Natural killer cell (primary cell): Measurements from ENCODE around the gene NEDD4L. TPM values are rescaled to one million over a fixed set of nuclear protein-coding genes. Genes with fewer than 3 reads are reported as not detected.

Source experiments
- ATAC-seq, 3 donors: fragments of 150-1000 bp in 2 of 3; fragments of 200-7000 bp in 1 of 3; cut with Tn5 transposase; 1 replicate in 1 of 3; 2 replicates in 2 of 3; pipeline ENCODE4 v1.10.0; 2021; ENCODE audit warnings: mild to moderate bottlenecking in 2 of 3, moderate library complexity in 2 of 3
- DNase-seq, 2 donors: peaks; one replicate each; pipeline versions ENCODE4 v3.0.0 to v3.0.0-alpha.2; 2013 to 2021; ENCODE audit warnings: mixed read lengths in 1 of 2
- H3K27ac ChIP-seq: one replicate; pipeline ENCODE4 v1.5.1; 2013; ENCODE audit warnings: mild to moderate bottlenecking, low read length
- H3K27me3 ChIP-seq: one replicate; pipeline ENCODE4 v1.6.1; 2013; ENCODE audit warnings: low read length; ENCODE audit not compliant: control insufficient read depth, insufficient read depth
- H3K36me3 ChIP-seq: one replicate; pipeline ENCODE4 v1.6.1; 2013; ENCODE audit warnings: low read length; ENCODE audit not compliant: control insufficient read depth, insufficient read depth
- H3K4me1 ChIP-seq: one replicate; pipeline ENCODE4 v1.6.1; 2013; ENCODE audit warnings: low read length; ENCODE audit not compliant: control insufficient read depth, insufficient read depth
- H3K4me3 ChIP-seq: one replicate; pipeline ENCODE4 v1.5.1; 2013; ENCODE audit warnings: low read length
- H3K9me3 ChIP-seq: one replicate; pipeline ENCODE4 v1.6.1; 2013; ENCODE audit warnings: low read length; ENCODE audit not compliant: control insufficient read depth, insufficient read depth
- H3K27ac Mint-ChIP-seq, 2 donors: one replicate each; pipeline ENCODE4 v1.8.0; 2022; ENCODE audit warnings: mild to moderate bottlenecking in 2 of 2, mixed read lengths in 2 of 2, moderate library complexity in 1 of 2
- H3K27me3 Mint-ChIP-seq, 2 donors: one replicate each; pipeline ENCODE4 v1.8.0; 2022; ENCODE audit warnings: low read depth in 2 of 2, mixed read lengths in 2 of 2
- H3K36me3 Mint-ChIP-seq: one replicate; pipeline ENCODE4 v1.8.0; 2022; ENCODE audit warnings: mixed read lengths
- H3K4me1 Mint-ChIP-seq, 2 donors: one replicate each; pipeline ENCODE4 v1.8.0; 2022; ENCODE audit warnings: mixed read lengths in 2 of 2
- H3K4me3 Mint-ChIP-seq: one replicate; pipeline ENCODE4 v1.8.0; 2022; ENCODE audit warnings: mild to moderate bottlenecking, moderate library complexity, mixed read lengths
- H3K9me3 Mint-ChIP-seq, 2 donors: one replicate each; pipeline ENCODE4 v1.8.0; 2022; ENCODE audit warnings: mixed read lengths in 2 of 2
- WGBS: methylation state at CpG from one replicate; pipeline ENCODE4 v1.1.7; 2013; ENCODE audit warnings: missing lambda C conversion rate; ENCODE audit not compliant: insufficient coverage; 5-methylcytosine and 5-hydroxymethylcytosine counted together
- intact Hi-C: fragments of 100-400 bp; cut with micrococcal nuclease; formaldehyde crosslinking; loops from one replicate; pipeline ENCODE4 v1.14.2; 2022
- total RNA-seq, 4 donors: library from RNA; stranded (reverse); fragments of 120-200 nt in 1 of 4; gene quantifications; one replicate each; pipeline versions ENCODE4 v1.2.3 to v1.2.4, GENCODE V29; 2013 to 2022
- TF ChIP-seq, protein P1 (sequence below): fragments of 200-600 bp; IDR thresholded peaks from one replicate; pipeline ENCODE4 v1.8.0; 2022; ENCODE audit warnings: antibody characterized with exemption

NEDD4L gene
- total RNA-seq, 3 donors from 2014 or later (not counting 1 experiment from before 2014, with no cell fraction given): 3.4 to 15.3 (median 14.3) TPM

GRCh38 chr18:58109256-58109655 is 65.2 kb downstream of the NEDD4L start:
- no peaks in the 10 kb centered on the region for H3K36me3 ChIP-seq
- H3K27ac ChIP-seq: no peak overlapping the region
- intact Hi-C loops: no loop called here
- Mint-ChIP-seq H3K9me3 (no peaks in the 10 kb centered on the region), H3K4me1 (peaks cover 5% of the 10 kb centered on the region in 2 donors), H3K27ac (no peak overlapping the region), H3K36me3 (no peaks in the 10 kb centered on the region), H3K27me3 (peaks cover 0 to 6% of the 10 kb centered on the region in 2 donors), H3K4me3 (no peak overlapping the region)
- TF ChIP-seq, protein P1, sequence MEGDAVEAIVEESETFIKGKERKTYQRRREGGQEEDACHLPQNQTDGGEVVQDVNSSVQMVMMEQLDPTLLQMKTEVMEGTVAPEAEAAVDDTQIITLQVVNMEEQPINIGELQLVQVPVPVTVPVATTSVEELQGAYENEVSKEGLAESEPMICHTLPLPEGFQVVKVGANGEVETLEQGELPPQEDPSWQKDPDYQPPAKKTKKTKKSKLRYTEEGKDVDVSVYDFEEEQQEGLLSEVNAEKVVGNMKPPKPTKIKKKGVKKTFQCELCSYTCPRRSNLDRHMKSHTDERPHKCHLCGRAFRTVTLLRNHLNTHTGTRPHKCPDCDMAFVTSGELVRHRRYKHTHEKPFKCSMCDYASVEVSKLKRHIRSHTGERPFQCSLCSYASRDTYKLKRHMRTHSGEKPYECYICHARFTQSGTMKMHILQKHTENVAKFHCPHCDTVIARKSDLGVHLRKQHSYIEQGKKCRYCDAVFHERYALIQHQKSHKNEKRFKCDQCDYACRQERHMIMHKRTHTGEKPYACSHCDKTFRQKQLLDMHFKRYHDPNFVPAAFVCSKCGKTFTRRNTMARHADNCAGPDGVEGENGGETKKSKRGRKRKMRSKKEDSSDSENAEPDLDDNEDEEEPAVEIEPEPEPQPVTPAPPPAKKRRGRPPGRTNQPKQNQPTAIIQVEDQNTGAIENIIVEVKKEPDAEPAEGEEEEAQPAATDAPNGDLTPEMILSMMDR: no peak
- ATAC-seq (no peak), DNase-seq (no peak)
- H3K9me3 ChIP-seq: no peaks in the 10 kb centered on the region
- 86% methylated on average over 1 of the region's 2 CpGs for WGBS
- no peak overlapping the region for H3K4me3 ChIP-seq
- no peaks in the 10 kb centered on the region for H3K27me3 ChIP-seq
- H3K4me1 ChIP-seq: no peaks in the 10 kb centered on the region

DNA sequence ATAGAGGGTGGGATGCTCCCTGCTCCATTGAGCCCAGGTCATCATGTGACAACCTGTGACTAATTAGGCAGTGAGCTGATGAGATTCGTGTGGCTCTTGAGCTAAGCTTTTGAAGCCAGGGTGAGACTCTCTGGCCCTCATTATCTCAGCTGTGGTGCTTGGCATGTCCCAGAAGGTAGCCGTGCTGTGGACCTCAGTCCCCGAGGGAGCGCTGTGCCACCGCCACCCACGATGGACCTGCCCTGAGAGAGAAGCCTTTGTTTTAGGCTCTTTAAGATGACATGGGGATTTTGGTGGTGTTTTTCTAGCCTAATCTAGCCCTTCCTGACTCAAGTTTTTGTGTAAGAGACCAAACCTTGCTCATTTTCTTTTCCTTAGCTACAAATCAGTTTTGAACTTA is 66.4 kb downstream of the NEDD4L start:
- no peak overlapping the region for H3K27ac ChIP-seq
- Mint-ChIP-seq H3K27ac (no peak overlapping the region), H3K4me3 (no peak overlapping the region), H3K36me3 (no peaks in the 10 kb centered on the region), H3K27me3 (peaks cover 0 to 2% of the 10 kb centered on the region in 2 donors), H3K9me3 (no peaks in the 10 kb centered on the region), H3K4me1 (peaks cover 5% of the 10 kb centered on the region in 2 donors)
- no peaks in the 10 kb centered on the region for H3K36me3 ChIP-seq
- TF ChIP-seq, protein P1: no peak
- H3K4me3 ChIP-seq: no peak overlapping the region
- ATAC-seq: no peak
- 72% methylated on average over 6 of the region's 6 CpGs for WGBS
- H3K27me3 ChIP-seq: no peaks in the 10 kb centered on the region
- DNase-seq: no peak
- intact Hi-C loops: no loop called here
- no peaks in the 10 kb centered on the region for H3K9me3 ChIP-seq
- no peaks in the 10 kb centered on the region for H3K4me1 ChIP-seq

DNA sequence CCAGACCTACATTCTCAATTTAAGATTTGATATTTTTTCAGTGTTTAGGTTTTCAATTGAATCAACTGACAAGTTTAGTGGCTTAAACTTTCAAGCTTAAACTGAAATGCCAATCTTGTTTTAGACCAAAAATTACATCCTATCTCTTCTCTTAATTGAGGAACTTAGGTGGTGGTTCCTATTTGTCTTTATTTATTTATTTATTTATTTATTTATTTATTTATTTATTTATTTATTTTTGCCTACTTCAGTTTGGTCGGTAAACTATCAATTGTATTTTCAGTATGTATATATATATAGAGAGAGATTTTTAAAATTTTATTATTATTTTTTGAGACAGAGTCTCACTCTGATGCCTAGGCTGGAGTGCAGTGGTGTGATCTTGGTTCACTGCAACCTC is 68.1 kb downstream of the NEDD4L start:
- Histone ChIP-seq H3K4me3 (no peak overlapping the region), H3K9me3 (no peaks in the 10 kb centered on the region), H3K27ac (no peak overlapping the region), H3K4me1 (no peaks in the 10 kb centered on the region), H3K36me3 (no peaks in the 10 kb centered on the region), H3K27me3 (no peaks in the 10 kb centered on the region)
- DNase-seq (no peak), ATAC-seq (no peak)
- intact Hi-C loops: no loop called here
- TF ChIP-seq, protein P1: no peak
- Mint-ChIP-seq H3K27ac (no peak overlapping the region), H3K9me3 (no peaks in the 10 kb centered on the region), H3K4me1 (peaks cover 5% of the 10 kb centered on the region in 2 donors), H3K4me3 (no peak overlapping the region), H3K36me3 (no peaks in the 10 kb centered on the region), H3K27me3 (peaks cover 0 to 2% of the 10 kb centered on the region in 2 donors)
- no CpG with 5 or more reads among the region's 1 CpG for WGBS

DNA sequence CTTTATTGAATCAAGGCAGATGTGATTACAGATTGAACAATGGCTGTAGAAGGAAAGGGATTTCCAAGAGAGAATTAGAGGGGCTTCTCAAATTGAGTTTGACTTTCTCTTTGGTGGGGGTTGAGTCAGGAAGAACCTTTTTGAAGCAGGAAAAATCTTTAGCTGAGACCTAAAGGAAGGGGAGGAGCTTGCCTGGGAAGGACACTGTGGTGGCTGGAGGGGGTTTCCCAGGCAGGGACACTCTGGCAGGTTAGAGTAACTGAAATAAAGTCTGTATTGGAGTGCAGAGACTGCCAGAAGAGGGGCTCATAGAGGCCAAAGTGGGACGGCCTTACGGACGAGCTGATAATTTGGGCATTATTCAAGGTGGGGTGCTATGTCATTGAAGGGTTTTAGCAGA is 69.3 kb downstream of the NEDD4L start:
- no peaks in the 10 kb centered on the region for H3K4me1 ChIP-seq
- WGBS: 88% methylated on average over 3 of the region's 3 CpGs
- intact Hi-C loops: no loop called here
- H3K4me1 Mint-ChIP-seq: peaks cover 5% of the 10 kb centered on the region in 2 donors
- no peaks in the 10 kb centered on the region for H3K9me3 ChIP-seq
- no peaks in the 10 kb centered on the region for H3K36me3 ChIP-seq
- no peaks in the 10 kb centered on the region for H3K27me3 ChIP-seq
- TF ChIP-seq, protein P1: no peak
- DNase-seq (no peak), ATAC-seq (no peak)
- no peak overlapping the region for H3K4me3 Mint-ChIP-seq
- peaks cover 0 to 2% of the 10 kb centered on the region in 2 donors for H3K27me3 Mint-ChIP-seq
- no peaks in the 10 kb centered on the region for H3K9me3 Mint-ChIP-seq
- H3K27ac Mint-ChIP-seq: no peak overlapping the region
- H3K27ac ChIP-seq: no peak overlapping the region
- H3K4me3 ChIP-seq: no peak overlapping the region
- H3K36me3 Mint-ChIP-seq: no peaks in the 10 kb centered on the region
